Heart right ventricle (tissue), 16 donors: ENCODE measurements around the gene COL25A1. TPM values are rescaled to one million over a fixed set of nuclear protein-coding genes. Genes with fewer than 3 reads are reported as not detected.

Experiments
- ATAC-seq, 8 donors: fragments of 200-7000 bp; cut with Tn5 transposase; one replicate each; pipeline ENCODE4 v1.9.1; 2020; ENCODE audit warnings: mild to moderate bottlenecking in 8 of 8, moderate library complexity in 8 of 8, moderate number of reproducible peaks in 1 of 8
- DNase-seq, 2 donors: peaks; one replicate each; pipeline ENCODE4 v3.0.0-alpha.2; 2020
- H3K27ac ChIP-seq, 10 donors: fragments of 200-600 bp; sonication (generic) in 2 of 10; one replicate each; pipeline versions ENCODE4 v1.5.0 to v1.8.0; 2020 to 2022; ENCODE audit warnings: mild to moderate bottlenecking in 3 of 10
- H3K27me3 ChIP-seq, 7 donors: fragments of 200-600 bp; one replicate each; pipeline ENCODE4 v1.8.0; 2021 to 2022; ENCODE audit warnings: mild to moderate bottlenecking in 2 of 7
- H3K36me3 ChIP-seq, 9 donors: fragments of 200-600 bp; sonication (generic) in 1 of 9; one replicate each; pipeline versions ENCODE4 v1.5.0 to v1.8.0; 2020 to 2022; ENCODE audit warnings: mild to moderate bottlenecking in 2 of 9
- H3K4me1 ChIP-seq, 9 donors: fragments of 200-600 bp; sonication (generic) in 1 of 9; one replicate each; pipeline versions ENCODE4 v1.5.0 to v1.8.0; 2020 to 2022; ENCODE audit warnings: mild to moderate bottlenecking in 4 of 9
- H3K4me3 ChIP-seq, 10 donors: fragments of 200-600 bp; sonication (generic) in 2 of 10; one replicate each; pipeline versions ENCODE4 v1.5.0 to v1.8.0; 2020 to 2022; ENCODE audit warnings: mild to moderate bottlenecking in 7 of 10, moderate library complexity in 2 of 10
- H3K9me3 ChIP-seq, 11 donors: fragments of 200-600 bp in 10 of 11; sonication (generic) in 2 of 11; one replicate each; pipeline versions ENCODE4 v1.5.0 to v1.8.0; 2013 to 2022; ENCODE audit warnings: mild to moderate bottlenecking in 2 of 11, control low read depth in 1 of 11, moderate library complexity in 1 of 11
- WGBS, 2 donors: extraction: QIAGEN DNeasy Blood & Tissue Kit; methylation state at CpG; one replicate each; pipeline ENCODE4 v1.1.7; 2013; ENCODE audit warnings: inconsistent platforms in 1 of 2; 5-methylcytosine and 5-hydroxymethylcytosine counted together
- intact Hi-C, 10 donors: fragments of 100-400 bp; cut with DNase I; formaldehyde crosslinking; loops; one replicate each; pipeline versions ENCODE4 v1.11.1 to v1.14.2; 2022
- polyA plus RNA-seq, 2 donors: library from polyadenylated mRNA; stranded (reverse); fragments of 200-250 nt; gene quantifications; one replicate each; pipeline ENCODE4 v1.2.3, GENCODE V29; 2013
- total RNA-seq, 10 donors: library from RNA; stranded (reverse); fragmentation: NEBNext Ultra II Directional in 3 of 10; extraction: Animal tissue kit (Norgen Biotek cat#: 25700) in 3 of 10; gene quantifications; one replicate each; pipeline versions ENCODE4 v1.2.1 to v1.2.4, GENCODE V29; 2021 to 2023
- TF ChIP-seq, protein P1 (sequence below), 9 donors: fragments of 200-600 bp; sonication (generic) in 2 of 9; IDR thresholded peaks; one replicate each; pipeline versions ENCODE4 v1.5.0 to v1.8.0; 2021 to 2022; ENCODE audit warnings: antibody characterized with exemption in 9 of 9, mild to moderate bottlenecking in 5 of 9, moderate library complexity in 1 of 9
- donor health status: Arrhythmogenic right ventricular cardiomyopathy.
- donor health status: ischemic (EF 13 %, LVEDD 7.1; RV severe dilation, severe dysfunction).
- donor health status: healthy with polysubstance abuse.
- donor health status: DM: no; HTN: yes; CAD: no.
- donor health status: DM: no; HTN: no; CAD: no.
- donor health status: ischemic (EF 25% LVEDD 6.9; RV normal size, moderate dysfunction).
- donor health status: ischemic (EF 25% LVEDD 5.7; RV mildly dilated, moderate dysfunction).
- donor health status: healthy.
- donor health status: DM: yes; HTN: yes; CAD: no.
- donor health status: Ischemic cardiomyopathy.
- donor health status: ischemic (EF 35%, LVEDD 5.7; RV mildly dilated, moderate dysfunction).
- donor health status: nonischemic (EF 11% LVEDD 7.7; RV severe dilation, severe dysfunction).
- donor health status: DM: yes; HTN: yes; CAD: no.
- donor health status: PGD.
- donor health status: ischemic (EF 29% LVEDD 5.4; RV normal size, mild dysfunction).
- donor health status: nonischemic (EF 23%, LVEDD 6.1; RV moderate dilation, normal function).

Gene COL25A1
- total and polyA plus RNA-seq, 12 donors: 0.07 to 1.2 (median 0.41) TPM

DNA sequence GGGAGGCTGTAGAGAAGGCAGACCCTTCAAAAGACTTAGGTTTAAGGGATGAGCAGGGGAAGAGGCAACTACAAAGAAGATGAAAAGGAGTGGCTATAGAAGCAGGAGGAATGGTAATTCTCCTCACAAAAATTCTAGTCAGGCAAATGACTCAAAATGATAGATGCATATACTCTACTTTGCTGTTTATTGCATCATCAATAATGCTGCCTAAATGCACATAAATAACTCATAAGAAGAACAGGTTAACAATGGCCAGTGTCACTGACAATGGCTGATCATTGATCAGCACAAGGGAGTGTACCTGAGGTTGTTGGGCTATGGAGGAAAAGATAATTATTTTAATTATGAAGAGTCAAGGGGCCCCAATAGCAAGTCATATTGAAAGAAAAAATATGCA lies 354.9 kb downstream of the COL25A1 start:
- peaks cover 0 to 4% (median 0%) of the 10 kb centered on the region in 9 donors for H3K4me1 ChIP-seq
- no peak overlapping the region for H3K27ac ChIP-seq
- no peak for ATAC-seq
- no peaks in the 10 kb centered on the region for H3K27me3 ChIP-seq
- intact Hi-C loops: no loop called here
- DNase-seq: no peak
- no peaks in the 10 kb centered on the region for H3K36me3 ChIP-seq
- H3K4me3 ChIP-seq: no peak overlapping the region
- no peaks in the 10 kb centered on the region for H3K9me3 ChIP-seq
- TF ChIP-seq, protein P1, sequence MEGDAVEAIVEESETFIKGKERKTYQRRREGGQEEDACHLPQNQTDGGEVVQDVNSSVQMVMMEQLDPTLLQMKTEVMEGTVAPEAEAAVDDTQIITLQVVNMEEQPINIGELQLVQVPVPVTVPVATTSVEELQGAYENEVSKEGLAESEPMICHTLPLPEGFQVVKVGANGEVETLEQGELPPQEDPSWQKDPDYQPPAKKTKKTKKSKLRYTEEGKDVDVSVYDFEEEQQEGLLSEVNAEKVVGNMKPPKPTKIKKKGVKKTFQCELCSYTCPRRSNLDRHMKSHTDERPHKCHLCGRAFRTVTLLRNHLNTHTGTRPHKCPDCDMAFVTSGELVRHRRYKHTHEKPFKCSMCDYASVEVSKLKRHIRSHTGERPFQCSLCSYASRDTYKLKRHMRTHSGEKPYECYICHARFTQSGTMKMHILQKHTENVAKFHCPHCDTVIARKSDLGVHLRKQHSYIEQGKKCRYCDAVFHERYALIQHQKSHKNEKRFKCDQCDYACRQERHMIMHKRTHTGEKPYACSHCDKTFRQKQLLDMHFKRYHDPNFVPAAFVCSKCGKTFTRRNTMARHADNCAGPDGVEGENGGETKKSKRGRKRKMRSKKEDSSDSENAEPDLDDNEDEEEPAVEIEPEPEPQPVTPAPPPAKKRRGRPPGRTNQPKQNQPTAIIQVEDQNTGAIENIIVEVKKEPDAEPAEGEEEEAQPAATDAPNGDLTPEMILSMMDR (IDR thresholded peaks at IDR 0.05): no peak

- Histone ChIP-seq H3K27ac (no peak overlapping the region), H3K27me3 (no peaks in the 10 kb centered on the region), H3K36me3 (no peaks in the 10 kb centered on the region), H3K4me1 (peaks cover 0 to 4% (median 0%) of the 10 kb centered on the region in 9 donors), H3K4me3 (no peak overlapping the region), H3K9me3 (no peaks in the 10 kb centered on the region)
- TF ChIP-seq, protein P1 (IDR thresholded peaks at IDR 0.05): no peak
- ATAC-seq (no peak), DNase-seq (no peak)
- 96 to 97% methylated on average over 2 of the region's 2 CpGs for WGBS, 2 donors
- intact Hi-C loops: no loop called here
These were observed 356.2 kb downstream of the COL25A1 start for GRCh38 chr4:108946237-108946636.

- TF ChIP-seq, protein P1 (IDR thresholded peaks at IDR 0.05): no peak
- Histone ChIP-seq H3K27me3 (no peaks in the 10 kb centered on the region), H3K27ac (no peak overlapping the region), H3K4me3 (no peak overlapping the region), H3K4me1 (peaks cover 0 to 4% (median 0%) of the 10 kb centered on the region in 9 donors), H3K36me3 (no peaks in the 10 kb centered on the region), H3K9me3 (no peaks in the 10 kb centered on the region)
- 38 to 41% methylated on average over 4 of the region's 4 CpGs for WGBS, 2 donors
- DNase-seq: no peak
- no peak for ATAC-seq
- intact Hi-C loops: no loop called here
These were observed 358.4 kb downstream of the COL25A1 start for GRCh38 chr4:108943976-108944591.

DNA sequence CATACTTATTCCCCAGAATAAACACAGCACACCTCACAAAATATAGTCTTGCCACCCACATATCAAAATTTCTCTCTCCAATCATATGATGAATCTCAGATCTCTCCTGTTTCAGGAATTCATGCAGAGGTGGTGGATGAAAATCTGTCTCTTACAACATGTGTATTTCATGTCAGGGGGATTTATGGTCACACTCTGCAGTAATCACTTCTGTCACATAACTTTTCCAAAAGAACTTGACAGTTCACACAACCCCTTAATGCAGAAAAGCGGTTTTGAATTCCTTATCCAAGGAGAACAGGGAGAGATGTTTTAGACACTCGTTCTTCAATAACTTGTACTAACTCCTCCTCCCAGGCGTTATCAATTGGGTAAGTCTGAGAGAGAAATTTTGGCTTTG lies 359.1 kb downstream of the COL25A1 start:
- intact Hi-C loops: no loop called here
- no peak for ATAC-seq
- TF ChIP-seq, protein P1 (IDR thresholded peaks at IDR 0.05): no peak
- no peaks in the 10 kb centered on the region for H3K27me3 ChIP-seq
- H3K27ac ChIP-seq: no peak overlapping the region
- H3K4me1 ChIP-seq: peaks cover 0 to 4% (median 0%) of the 10 kb centered on the region in 9 donors
- DNase-seq: no peak
- H3K36me3 ChIP-seq: no peaks in the 10 kb centered on the region
- H3K9me3 ChIP-seq: no peaks in the 10 kb centered on the region
- no peak overlapping the region for H3K4me3 ChIP-seq
- WGBS, 2 donors: 68 to 71% methylated on average over 3 of the region's 3 CpGs
